HG03045 (cell line): ENCODE measurements around the gene CLNK.

Source experiments
- ATAC-seq: cut with Tn5 transposase; IDR thresholded peaks from one replicate; pipeline ENCODE4 v1.9.1; 2021; ENCODE audit warnings: mild to moderate bottlenecking, moderate library complexity; ENCODE audit not compliant: unreplicated experiment

CLNK gene

GRCh38 chr4:10460313-10461047, 224.1 kb downstream of the CLNK start:
- no peak for ATAC-seq

- no peak for ATAC-seq
Observed at GRCh38 chr4:10459305-10459704, 225.3 kb downstream of the CLNK start.

- ATAC-seq, result no peak
Observed at GRCh38 chr4:10458177-10458576, 226.4 kb downstream of the CLNK start.

DNA sequence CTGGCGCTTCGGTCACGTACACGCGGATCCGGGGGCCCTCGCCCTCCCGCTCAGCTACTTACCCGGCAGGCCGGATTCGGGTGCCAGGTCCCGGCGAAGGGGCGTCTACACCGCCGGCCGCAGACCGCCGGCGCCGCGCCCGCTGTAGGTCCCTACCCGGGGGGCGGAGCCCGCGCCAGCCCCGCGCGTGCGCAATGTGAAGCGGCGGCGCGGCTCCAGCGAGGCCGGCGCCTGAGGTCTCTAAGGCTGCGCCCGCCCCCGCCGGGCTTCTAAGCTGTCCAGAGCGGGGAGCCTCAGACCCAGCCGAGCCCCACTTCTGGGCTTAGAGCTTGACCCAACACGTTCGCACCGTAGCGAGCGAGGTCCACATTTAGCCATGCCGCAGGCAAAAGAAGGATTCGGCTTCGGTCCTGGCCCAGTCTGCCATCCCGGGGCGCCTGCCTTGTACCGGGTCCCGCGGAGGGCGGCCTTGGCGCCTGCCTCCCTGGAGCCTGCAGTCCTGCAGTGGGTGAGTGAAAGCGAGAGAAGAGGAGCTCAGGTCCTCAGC, 227.2 kb downstream of the CLNK start, which contains the start of gene ZNF518B:
TSS of gene ZNF518B (minus strand) at position 172 of the 547 bp plus-strand sequence. CDS start 11,098 bp downstream, outside the sequence.
- ATAC-seq, result peak; percentile 80

- peak; percentile 69 for ATAC-seq
Observed at GRCh38 chr4:10456595-10457254, 227.8 kb downstream of the CLNK start.

DNA sequence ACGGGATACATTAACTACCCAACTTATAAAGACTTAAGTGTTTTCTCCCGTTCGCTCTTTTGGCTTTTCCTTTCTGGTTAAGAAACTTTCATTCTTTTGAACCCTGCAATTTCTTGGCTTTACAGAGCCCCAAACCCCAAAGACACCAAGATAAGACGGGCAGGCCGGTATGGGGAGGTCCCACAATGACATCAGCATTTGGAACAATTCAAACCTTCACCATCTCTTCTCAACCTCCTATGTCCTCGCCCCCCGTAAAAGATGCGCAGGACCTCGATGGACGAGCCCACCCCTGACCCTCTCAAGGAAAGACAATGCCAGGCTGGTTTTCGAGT, 228.3 kb downstream of the CLNK start:
- ATAC-seq, result no peak

- no peak for ATAC-seq
Observed at GRCh38 chr4:10455133-10455532, 229.4 kb downstream of the CLNK start.

- ATAC-seq, result no peak
Observed at GRCh38 chr4:10454726-10455125, 229.8 kb downstream of the CLNK start.

DNA sequence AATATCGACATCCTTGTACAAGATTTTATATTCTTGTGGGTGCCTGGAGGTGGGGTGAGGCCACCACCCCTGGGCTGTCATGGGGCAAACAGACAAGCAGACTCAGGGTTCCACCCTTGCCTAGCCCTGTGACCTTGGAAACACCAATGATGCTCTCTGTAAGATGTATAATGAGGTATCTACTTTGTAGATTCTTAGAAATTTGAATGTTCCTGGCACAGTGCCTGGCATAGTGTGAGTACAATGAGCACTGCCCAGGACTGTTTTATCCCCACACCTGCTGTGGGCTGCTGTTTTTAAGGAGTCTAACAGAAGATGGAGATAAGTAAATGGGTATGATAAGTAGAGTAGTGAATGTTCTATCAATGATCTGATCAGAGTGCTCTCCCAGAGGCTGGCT, 230.4 kb downstream of the CLNK start:
- no peak for ATAC-seq

GRCh38 chr4:10448991-10449390, 235.6 kb downstream of the CLNK start:
- no peak for ATAC-seq

DNA sequence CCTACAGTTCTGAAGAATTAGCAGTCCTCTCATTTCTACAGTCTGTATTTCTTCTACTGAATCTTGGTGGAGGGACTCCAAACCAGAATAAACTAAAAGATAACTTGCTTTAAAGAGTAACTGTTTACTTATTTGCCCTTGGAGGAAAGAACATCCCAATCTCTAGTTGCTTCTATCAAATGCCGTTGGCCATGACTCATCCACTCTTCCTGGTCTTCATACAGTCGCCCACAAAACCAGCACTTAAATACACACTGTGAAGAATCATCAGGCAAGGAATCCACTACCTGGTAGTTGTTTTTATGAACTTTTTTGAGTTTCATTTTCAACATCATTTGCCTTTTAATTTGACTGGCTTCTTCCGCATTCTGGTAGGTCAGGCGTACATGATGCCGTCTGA, 241.6 kb downstream of the CLNK start:
- ATAC-seq, result no peak

GRCh38 chr4:10441512-10441911, 243.1 kb downstream of the CLNK start:
- ATAC-seq, result no peak

DNA sequence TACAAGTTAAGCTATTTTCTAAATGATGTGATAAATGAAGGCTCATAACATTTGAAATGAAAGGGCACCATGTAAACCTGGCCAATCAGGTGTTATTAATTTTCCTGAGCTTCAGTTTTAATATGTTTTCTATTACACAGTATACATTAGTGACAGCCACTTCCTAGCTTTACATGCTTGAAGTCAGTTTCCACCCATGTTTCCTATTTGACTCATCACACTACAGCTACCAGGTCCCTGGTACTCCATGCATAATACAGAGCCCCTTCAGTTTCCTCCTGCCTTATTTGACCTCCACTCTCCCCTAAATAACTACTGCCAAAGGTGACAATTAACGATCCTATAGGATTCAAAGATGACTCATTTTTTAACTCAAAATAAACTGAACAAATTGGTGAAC, 245.6 kb downstream of the CLNK start:
- ATAC-seq, result no peak

GRCh38 chr4:10437735-10438134, 246.8 kb downstream of the CLNK start:
- no peak for ATAC-seq
